Muscle of leg (tissue), 11 donors: Measurements from ENCODE around the gene SLX9. TPM values are rescaled to one million over a fixed set of nuclear protein-coding genes. Genes with fewer than 3 reads are reported as not detected.

Experiments used
- DNase-seq: peaks from one replicate; pipeline ENCODE4 v3.0.0; 2013
- H3K27ac ChIP-seq: one replicate; pipeline ENCODE4 v1.5.1; 2013; ENCODE audit warnings: mild to moderate bottlenecking, low read length, control low read depth
- H3K27me3 ChIP-seq: one replicate; pipeline ENCODE4 v1.6.1; 2013; ENCODE audit warnings: low read length; ENCODE audit not compliant: control insufficient read depth, insufficient read depth
- H3K36me3 ChIP-seq: one replicate; pipeline ENCODE4 v1.6.1; 2013; ENCODE audit warnings: low read length; ENCODE audit not compliant: control insufficient read depth, insufficient read depth
- H3K4me1 ChIP-seq: one replicate; pipeline ENCODE4 v1.6.1; 2013; ENCODE audit warnings: low read length; ENCODE audit not compliant: control insufficient read depth, insufficient read depth
- H3K4me3 ChIP-seq: one replicate; pipeline ENCODE4 v1.5.1; 2013; ENCODE audit warnings: low read length, control low read depth
- H3K9me3 ChIP-seq: replicated peaks from 2 replicates; pipeline ENCODE4 v1.6.1; 2013; ENCODE audit warnings: low read depth, low read length; ENCODE audit not compliant: control insufficient read depth
- WGBS: methylation state at CpG from one replicate; pipeline ENCODE4 v1.1.5; 2013; ENCODE audit warnings: missing lambda C conversion rate; ENCODE audit not compliant: insufficient coverage; 5-methylcytosine and 5-hydroxymethylcytosine counted together
- polyA plus RNA-seq, 8 donors: library from polyadenylated mRNA; unstranded; fragments of 120-200 nt; gene quantifications; one replicate each; pipeline versions ENCODE4 v1.2.1 to v1.2.3, GENCODE V29; 2013; ENCODE audit warnings: inconsistent platforms in 1 of 8, low replicate concordance in 1 of 8; ENCODE audit not compliant: insufficient read length in 8 of 8, insufficient read depth in 1 of 8
- total RNA-seq: library from RNA; stranded (reverse); fragments of 120-200 nt; gene quantifications from one replicate; pipeline ENCODE4 v1.2.4, GENCODE V29; 2013

Gene SLX9
- total and polyA plus RNA-seq, 9 donors: 16.0 to 27.5 (median 21.2) TPM

DNA sequence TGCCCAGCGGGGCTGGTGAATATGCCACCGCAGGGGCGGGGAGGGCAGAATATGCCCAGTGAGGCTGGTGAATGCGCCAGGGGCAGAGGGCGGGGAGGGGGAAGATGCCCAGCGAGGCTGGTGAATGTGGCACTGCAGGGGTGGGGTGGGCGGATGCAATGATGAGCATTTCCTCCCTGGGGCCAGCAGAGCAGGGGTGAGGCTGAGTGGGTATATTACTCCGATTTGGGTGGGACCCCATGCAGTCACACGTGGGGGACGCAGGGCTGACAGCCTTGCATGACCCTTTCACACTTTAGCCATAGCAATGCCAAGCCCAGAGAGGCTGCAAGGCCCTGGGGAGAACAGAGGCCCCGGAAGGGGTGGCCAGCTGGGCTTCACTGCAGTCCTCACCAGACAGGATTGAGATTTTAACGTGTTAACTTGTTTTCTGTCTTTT, 9.3 kb upstream of the SLX9 start:
- H3K4me3 ChIP-seq: no peak overlapping the region
- no peak overlapping the region for H3K27ac ChIP-seq
- H3K4me1 ChIP-seq: peaks cover 43% of the 10 kb centered on the region
- H3K36me3 ChIP-seq: no peaks in the 10 kb centered on the region
- 53% methylated on average over 8 of the region's 12 CpGs for WGBS
- DNase-seq: no peak
- no peaks in the 10 kb centered on the region for H3K9me3 ChIP-seq
- peaks cover 78% of the 10 kb centered on the region for H3K27me3 ChIP-seq

DNA sequence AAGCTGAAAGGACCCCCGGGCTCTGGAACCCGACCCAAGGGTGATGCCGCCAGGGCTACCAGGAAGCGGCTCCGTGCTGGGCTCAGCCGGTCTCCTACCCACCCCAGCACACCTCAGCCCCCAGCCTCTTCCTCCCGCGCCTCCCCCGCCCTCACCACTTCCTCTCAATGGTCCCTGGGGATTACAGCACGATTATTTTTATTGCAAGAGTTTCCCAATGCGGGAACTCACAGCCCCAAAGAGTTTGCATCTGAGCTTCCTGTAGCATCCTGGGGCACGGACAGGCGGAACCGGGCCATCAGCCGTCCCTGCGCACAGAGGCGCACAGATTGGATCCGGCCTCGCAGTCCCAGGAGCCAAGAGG, 8.7 kb upstream of the SLX9 start:
- peaks cover 44% of the 10 kb centered on the region for H3K4me1 ChIP-seq
- 0% methylated on average over 18 of the region's 19 CpGs for WGBS
- peak; percentile 47 for DNase-seq

DNA sequence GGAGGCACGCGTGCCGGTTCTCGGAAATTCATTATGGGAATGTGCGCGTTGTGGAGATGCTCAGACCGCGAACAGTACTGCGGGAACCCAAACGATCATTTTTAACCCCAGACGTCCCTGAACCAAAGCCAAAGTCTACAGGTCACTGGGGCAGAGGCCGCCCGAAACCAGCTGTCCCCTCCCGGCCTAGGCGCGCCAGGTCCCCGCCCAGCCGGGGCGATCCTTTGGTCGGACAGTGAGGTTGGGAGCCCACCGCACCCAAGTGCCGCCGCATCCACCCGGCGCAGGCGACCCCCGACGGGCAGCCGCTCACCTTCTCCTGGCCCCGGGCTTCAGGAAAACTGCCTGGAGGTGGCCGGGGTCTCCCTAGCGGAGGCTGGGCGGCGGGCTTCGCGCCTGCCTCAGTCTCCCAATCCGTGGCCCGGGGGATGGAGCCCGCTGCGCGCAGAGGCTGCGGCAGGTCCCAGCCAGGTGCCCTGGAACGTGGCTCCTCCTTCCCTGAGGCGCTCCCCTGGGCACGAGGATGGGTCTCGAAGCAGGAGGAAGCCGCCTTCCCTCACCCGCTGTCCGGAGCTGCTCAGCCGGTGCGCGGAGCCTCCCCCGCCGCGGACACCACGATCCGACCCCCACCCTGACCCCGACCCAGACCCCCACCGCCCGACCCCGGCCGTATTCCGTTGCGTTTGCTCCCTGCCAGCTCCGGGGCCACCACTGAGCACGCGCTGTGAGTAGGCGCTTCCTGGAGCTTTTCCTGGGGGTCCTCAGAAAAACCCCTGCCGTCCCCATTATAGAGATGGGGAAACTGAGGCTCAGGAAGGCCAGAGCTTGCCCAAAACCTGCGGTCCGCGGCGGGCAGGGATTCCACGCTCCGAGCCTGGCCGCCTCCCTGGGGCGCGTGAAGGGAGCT, 8.1 kb upstream of the SLX9 start:
- Histone ChIP-seq H3K4me1 (peaks cover 44% of the 10 kb centered on the region), H3K36me3 (no peaks in the 10 kb centered on the region), H3K27ac (no peak overlapping the region), H3K4me3 (peak overlapping the region; percentile 30), H3K9me3 (no peaks in the 10 kb centered on the region), H3K27me3 (peaks cover 70% of the 10 kb centered on the region)
- 2% methylated on average over 60 of the region's 78 CpGs for WGBS
- DNase-seq: no peak

More for the DNA sequence above, 8.7 kb upstream of the SLX9 start:
- H3K27ac ChIP-seq: no peak overlapping the region
- no peaks in the 10 kb centered on the region for H3K36me3 ChIP-seq
- H3K4me3 ChIP-seq: no peak overlapping the region
- no peaks in the 10 kb centered on the region for H3K9me3 ChIP-seq
- peaks cover 76% of the 10 kb centered on the region for H3K27me3 ChIP-seq

DNA sequence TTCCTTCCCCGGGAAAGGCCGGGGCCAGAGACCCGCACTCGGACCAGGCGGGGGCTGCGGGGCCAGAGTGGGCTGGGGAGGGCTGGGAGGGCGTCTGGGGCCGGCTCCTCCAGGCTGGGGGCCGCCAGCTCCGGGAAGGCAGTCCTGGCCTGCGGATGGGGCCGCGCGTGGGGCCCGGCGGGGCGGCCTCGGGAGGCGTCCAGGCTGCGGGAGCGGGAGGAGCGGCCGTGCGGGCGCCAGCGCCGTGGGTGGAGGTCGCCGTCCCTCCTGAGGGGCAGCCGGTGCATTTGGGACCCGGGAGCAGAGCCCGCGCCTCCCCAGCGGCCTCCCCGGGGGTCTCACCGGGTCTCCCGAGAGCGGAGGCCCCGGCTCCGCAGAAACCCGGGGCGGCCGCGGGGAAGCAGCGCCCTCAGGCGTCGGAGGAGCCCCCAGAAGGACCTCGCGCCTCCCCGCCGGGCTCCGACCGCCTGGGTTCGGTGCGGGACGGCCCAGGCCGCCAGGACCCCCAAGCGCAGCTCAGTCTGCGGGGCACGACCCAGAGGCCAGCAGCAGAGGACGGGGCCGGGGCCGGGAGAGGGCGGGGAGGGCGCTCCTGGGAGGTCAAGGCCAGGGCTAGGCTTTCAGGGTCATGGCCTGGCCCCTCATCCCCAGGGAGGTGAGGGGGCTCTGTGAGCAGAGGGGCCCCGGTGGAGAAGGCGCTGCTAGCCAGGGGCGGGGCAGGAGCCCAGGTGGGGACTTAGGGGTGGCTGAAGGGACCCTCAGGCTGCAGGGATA, 7.2 kb upstream of the SLX9 start:
- WGBS: 1% methylated on average over 67 of the region's 68 CpGs
- peak overlapping the region; percentile 30 for H3K4me3 ChIP-seq
- no peak for DNase-seq
- H3K36me3 ChIP-seq: no peaks in the 10 kb centered on the region
- H3K27ac ChIP-seq: no peak overlapping the region
- no peaks in the 10 kb centered on the region for H3K9me3 ChIP-seq
- H3K27me3 ChIP-seq: peaks cover 61% of the 10 kb centered on the region
- peaks cover 44% of the 10 kb centered on the region for H3K4me1 ChIP-seq

DNA sequence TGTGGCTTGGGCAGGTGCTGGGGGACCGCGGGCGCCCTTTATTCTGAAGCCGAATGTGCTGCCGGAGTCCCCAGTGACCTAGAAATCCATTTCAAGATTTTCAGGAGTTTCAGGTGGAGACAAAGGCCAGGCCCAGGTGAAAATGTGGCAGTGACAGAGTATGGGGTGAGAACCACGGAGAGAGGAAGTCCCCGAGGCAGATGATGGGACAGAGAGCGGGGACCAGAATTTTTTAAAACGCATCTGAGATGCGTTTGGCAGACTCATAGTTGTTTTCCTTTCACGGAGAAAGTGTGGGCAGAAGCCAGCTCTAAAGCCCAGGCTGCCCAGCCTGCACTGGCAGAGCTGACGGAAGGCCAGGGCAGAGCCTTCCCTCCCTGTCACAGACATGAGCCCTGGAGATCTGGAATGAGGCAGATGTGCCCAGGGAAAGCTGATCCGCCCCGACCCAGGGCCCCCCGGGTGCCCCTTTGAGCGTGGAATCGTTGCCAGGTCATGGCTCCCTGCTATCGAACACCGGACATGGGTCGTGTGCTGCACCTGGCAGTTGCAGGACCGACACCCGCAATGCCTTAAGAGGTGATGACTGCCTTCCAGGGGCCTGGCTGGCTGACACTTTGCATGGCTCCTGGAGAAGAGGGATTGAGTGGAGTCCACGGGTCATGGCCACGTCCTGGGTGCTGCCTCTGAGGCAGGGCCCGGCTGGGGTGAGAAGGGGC, 6.5 kb upstream of the SLX9 start:
- Histone ChIP-seq H3K36me3 (no peaks in the 10 kb centered on the region), H3K4me3 (no peak overlapping the region), H3K27ac (peak overlapping the region; percentile 42), H3K27me3 (peaks cover 54% of the 10 kb centered on the region), H3K4me1 (peaks cover 36% of the 10 kb centered on the region), H3K9me3 (no peaks in the 10 kb centered on the region)
- WGBS: 67% methylated on average over 25 of the region's 25 CpGs
- DNase-seq: peak; percentile 44

DNA sequence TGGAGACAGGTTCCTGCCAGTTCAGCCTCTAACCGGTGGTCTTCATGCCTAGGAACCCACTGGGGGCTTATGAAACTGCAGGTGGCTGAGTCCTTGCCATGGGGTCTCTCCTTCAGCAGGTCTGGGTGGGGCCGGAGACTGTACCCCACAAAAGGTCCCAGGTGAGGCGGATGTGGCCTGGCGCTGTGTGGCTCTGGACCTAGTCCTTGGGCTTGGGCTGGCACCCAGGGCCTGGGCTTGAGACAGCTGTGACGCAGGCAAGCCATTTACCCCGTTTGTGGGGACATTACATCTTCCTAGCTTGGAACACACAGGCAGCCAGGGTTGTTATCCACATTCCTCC, 5.9 kb upstream of the SLX9 start:
- H3K27me3 ChIP-seq: peaks cover 52% of the 10 kb centered on the region
- no peaks in the 10 kb centered on the region for H3K36me3 ChIP-seq
- DNase-seq: no peak
- H3K27ac ChIP-seq: peak overlapping the region; percentile 42
- no peak overlapping the region for H3K4me3 ChIP-seq
- H3K9me3 ChIP-seq: no peaks in the 10 kb centered on the region
- 88% methylated on average over 6 of the region's 6 CpGs for WGBS
- H3K4me1 ChIP-seq: peaks cover 38% of the 10 kb centered on the region

DNA sequence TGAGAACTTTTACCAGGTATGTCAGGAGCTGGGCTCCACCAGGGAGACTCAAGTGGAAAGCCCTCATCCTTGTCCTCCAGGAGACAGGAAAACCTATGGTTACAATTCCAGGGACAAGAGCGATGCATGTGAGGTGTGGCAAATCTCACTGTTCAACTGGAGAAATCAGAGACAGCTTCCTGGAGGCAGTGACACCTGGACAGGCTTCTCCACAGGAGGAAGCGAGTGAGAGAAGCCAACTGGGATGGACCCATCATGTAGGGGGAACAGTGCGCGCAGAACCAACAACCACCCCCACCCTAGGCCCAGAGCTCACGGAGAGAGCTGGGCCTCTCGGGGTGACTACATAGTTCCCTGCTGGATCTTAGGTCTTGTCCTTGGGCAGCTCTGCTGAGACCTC, 5.6 kb upstream of the SLX9 start:
- Histone ChIP-seq H3K27ac (no peak overlapping the region), H3K9me3 (no peaks in the 10 kb centered on the region), H3K4me3 (no peak overlapping the region), H3K4me1 (peaks cover 42% of the 10 kb centered on the region), H3K36me3 (no peaks in the 10 kb centered on the region), H3K27me3 (peaks cover 48% of the 10 kb centered on the region)
- DNase-seq: no peak
- 87% methylated on average over 3 of the region's 6 CpGs for WGBS

DNA sequence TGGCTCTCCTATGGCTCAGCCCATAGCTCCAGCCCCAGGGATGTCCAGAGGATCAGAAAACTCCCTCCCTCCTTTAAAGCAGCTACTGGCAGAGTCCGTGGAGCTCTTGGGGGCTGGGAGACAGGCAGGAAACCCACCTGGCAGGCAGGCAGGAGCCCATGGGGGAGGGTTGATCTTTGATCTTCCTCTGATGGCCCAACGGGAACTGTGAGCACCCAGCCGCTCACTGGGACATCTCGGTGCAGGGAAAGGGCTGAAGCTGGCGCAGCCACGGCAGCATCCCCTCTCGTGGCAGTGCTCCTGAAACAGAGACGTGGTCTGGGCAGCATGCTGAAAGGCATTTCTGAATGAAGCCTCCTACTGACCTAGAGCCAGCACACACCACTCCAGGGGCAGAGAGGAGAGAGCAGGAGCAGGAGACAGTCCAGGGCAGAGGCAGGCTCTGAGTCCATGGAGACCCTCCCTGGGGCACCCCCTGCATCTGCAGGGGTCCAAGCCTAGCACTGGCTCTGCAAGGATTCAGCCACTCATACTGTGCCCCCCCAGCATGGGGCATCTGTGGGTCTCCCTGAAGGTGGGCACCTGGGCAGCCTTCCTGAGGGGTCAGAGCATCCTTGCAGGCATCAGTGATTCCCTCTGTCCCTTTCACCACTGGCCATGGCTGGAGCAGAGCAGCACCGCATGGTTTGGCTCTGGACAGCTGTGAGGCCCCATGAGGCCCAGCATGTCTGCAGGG, 4.9 kb upstream of the SLX9 start:
- peaks cover 41% of the 10 kb centered on the region for H3K27me3 ChIP-seq

DNA sequence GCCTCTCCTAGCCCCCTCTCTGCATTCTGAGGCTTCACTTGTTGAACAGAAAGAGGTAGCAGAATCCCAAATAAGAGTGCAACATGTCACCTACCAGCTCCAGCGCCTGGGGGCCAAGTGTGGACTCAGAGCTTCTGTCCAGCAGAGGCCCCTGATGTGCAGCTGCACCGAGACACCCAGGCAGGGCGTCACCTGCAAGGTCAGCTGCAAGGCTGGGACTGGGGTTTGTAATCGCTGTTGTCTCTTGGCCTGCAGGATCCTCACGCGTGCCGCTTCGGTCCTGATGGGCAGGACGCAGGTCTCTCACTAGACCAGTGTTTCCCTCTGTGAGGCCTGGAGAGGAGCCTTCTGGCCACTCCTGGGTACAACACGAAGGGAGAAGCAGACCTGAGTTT, 4.3 kb upstream of the SLX9 start:
- Histone ChIP-seq H3K27me3 (peaks cover 35% of the 10 kb centered on the region), H3K4me1 (peaks cover 44% of the 10 kb centered on the region), H3K27ac (no peak overlapping the region), H3K9me3 (no peaks in the 10 kb centered on the region), H3K4me3 (no peak overlapping the region), H3K36me3 (no peaks in the 10 kb centered on the region)
- no peak for DNase-seq
- WGBS: 86% methylated on average over 8 of the region's 10 CpGs

More for the DNA sequence above, 4.9 kb upstream of the SLX9 start:
- Histone ChIP-seq H3K36me3 (no peaks in the 10 kb centered on the region), H3K9me3 (no peaks in the 10 kb centered on the region), H3K4me3 (no peak overlapping the region), H3K4me1 (peaks cover 45% of the 10 kb centered on the region), H3K27ac (no peak overlapping the region)
- DNase-seq: no peak
- WGBS: 86% methylated on average over 7 of the region's 9 CpGs
